HG03571 (cell line): ENCODE data around the gene POU3F1.

Experiments
- ATAC-seq: cut with Tn5 transposase; IDR thresholded peaks from one replicate; pipeline ENCODE4 v1.9.1; 2021; ENCODE audit not compliant: unreplicated experiment

Gene POU3F1

DNA sequence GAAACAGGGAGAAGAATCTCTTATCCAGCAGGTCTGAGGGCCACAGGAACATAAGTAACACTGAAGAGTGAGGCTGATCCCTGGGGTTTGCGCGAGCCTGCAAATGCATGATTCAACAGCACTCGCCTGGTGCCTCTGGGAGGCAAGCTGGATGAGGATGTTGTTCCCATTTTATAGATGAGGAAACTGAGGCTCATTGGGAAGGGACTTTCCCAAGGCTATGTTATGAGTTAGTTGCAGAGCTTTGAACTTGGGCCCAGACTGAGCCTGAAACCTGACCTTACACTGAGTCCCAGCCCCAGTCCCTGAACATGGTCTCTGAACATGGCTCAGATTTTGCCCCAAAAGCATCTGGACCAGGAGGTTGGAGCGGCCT lies 27.7 kb upstream of the POU3F1 start:
- ATAC-seq, result no peak

DNA sequence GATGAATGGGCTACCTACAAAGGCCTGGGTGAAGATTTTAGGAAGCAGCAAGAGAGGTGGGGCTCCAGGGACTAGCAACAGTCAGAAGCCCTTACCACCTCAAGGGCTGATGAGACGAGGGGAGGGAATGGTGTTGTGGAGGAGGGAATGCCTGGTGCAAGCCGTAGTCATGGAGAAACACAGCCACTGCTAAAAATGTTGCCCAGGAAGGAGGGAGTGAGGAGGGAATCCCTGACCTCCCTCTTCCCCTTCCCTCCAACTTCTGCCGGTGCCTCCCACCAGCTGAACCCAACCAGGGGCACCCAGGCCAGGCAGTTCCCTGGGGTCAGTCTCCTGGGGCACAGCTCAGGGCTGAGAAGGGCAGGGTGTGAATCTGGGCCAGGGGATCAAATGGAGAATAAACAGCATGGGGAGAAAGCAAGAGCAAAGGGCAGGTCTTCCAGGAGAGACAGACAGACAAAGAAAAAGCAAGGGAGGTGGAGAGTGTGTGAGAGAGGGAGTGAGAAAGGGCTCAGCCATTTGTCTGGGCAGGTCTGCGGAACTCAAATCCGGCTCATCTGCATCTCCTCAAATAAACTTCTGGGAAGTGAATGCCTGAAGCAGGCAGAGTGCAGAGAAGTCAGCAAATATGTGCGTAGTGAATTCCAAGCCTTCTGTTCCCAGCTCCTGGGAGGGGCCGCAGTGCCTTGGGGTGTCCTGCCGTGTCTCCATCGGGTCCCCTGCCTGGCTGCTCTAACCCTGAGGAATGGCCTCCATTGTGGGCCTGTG lies 27.1 kb upstream of the POU3F1 start:
- ATAC-seq, result no peak

GRCh38 chr1:38072858-38073257 lies 26.3 kb upstream of the POU3F1 start:
- no peak for ATAC-seq

GRCh38 chr1:38071312-38072256 lies 25.0 kb upstream of the POU3F1 start:
- ATAC-seq, result no peak

DNA sequence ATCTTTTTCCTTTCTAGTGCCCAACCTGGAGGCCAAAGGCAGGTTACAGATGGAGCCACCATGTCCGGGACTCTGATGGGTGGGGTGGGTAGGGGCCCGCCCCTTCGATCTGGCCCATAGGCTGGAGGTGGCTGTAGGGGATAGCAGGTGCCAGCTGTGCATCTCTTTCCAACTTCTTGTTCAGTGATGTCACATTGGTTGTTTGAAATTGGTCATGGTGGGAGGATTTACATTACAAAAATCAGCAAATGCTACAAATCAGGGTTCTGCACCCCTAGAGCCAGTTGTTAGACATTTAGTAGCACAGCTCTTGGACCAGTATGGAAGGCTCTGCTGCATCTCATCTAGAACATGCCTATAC lies 22.4 kb upstream of the POU3F1 start:
- ATAC-seq, result no peak

GRCh38 chr1:38068220-38068979 lies 21.8 kb upstream of the POU3F1 start:
- ATAC-seq, result no peak

DNA sequence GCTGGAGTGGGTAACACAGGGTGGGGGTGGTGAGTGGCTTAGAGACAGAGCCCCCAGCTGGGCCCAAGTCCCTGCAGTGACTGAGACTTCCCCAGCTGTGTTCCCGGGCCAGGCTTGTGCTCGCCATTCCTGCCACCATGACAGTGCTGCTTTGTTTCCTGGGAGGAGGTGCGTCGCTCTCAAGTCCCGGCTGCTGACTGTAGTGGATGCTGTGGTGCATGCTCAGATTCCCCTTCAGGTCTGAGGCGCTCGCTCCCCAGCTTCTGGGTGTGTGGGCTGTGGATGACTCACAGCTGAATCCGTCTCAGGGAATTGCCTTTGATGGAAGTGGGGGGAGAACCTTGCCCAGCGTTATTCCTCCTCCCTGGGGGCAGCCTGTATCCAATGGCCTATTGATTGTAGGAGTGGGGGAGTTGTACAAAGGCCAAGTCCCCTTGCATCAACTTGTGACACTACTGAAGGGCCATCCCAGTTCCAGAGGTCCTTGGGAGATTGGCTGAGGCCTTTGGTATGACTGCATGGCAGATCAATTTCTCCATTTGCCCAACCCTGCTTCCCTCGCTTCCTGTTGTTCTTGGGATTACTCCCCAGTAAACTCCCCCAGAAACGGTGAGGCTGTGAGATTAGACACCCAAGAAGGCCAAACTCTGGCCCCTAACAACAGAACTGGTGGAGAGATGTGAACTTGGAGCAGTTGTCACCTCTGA lies 17.8 kb upstream of the POU3F1 start:
- ATAC-seq, result no peak

DNA sequence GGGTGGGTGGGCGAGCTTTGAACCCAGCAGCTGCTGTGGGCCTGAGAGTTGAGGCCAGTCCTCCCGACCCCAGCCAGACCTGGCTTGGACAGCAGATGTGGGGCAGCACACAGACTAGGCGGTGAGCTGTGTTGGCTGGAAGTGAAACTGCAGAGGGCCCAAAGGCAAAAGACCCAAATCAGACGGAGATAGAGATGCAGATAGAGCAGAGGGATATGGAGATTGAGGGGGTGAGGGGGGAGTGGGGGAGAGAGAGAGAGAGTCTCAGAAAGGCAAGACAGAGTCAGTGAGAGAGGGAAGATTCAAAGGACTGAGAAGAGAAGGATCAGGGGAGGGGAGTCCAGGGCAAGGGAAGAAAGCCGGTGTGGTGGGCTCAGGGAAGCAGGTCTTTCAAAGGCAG lies 17.0 kb upstream of the POU3F1 start:
- ATAC-seq, result no peak

DNA sequence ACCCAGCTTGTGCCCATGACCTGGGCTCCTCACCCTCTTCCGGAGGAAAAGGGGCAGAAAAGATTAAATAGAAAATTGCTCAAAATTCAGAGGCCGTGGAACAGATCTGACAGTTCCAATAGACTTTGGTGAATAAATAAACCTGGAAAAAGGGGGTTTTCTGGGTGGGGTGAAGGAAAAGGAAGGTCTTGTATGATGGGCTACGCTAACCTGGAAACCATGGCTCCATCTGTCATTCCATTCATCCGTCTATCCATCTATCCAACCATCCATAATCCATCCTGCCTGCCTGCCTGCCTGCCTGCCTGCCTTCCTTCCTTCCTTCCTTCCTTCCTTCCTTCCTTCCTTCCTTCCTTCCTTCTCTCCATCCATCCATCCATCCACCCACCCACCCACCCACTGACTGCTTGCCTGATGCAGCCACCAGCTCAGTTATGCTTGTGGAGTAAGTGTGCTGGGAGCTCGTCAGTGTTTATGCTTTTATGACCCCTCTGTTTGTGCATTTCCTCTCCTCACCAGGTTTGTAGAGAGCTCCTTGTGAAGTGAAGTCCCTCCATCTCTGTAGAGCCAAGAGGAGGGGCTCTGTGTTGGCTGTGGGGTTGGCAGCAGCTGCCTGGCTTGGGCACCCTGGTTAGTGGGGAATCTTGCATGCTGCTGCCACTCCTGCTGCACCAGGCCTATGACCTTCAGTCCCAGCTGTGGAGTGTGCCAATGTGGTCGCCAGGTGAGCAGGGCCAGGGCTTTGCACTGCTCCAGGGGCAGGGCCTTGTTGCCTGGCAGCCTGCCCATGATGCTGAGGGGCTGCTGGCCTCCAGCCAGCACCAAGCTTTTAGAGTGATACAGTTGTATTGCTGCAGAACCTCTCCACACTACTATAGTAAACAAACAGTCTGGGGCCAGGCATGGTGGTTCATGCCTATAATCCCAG lies 16.0 kb upstream of the POU3F1 start:
- ATAC-seq, result no peak

DNA sequence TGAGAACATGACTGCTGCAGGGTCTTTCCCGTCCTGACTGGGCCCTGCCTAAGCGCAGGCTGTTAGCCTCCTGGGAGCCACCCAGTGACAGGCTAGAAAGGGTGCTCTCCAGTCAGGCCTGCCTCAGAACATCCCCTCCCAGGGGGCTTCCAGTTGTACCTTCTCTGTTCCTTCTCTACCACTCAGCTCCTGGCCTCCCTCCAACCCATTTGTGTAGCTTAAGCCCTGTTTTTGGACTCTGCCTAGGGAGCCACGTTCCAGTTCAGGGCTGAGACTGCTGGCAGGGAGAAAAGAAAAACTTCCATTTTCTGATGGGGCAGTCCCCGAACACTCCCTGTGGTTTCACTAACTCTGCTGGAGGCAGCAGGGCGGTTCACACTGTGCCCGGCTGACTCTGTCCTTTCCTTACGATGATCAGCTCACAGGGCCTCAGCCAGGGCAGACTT lies 15.3 kb upstream of the POU3F1 start:
- peak; percentile 60 for ATAC-seq

- ATAC-seq, result no peak
These were observed 14.7 kb upstream of the POU3F1 start for GRCh38 chr1:38061290-38061689.

- no peak for ATAC-seq
These were observed 13.9 kb upstream of the POU3F1 start for GRCh38 chr1:38060498-38060897.

DNA sequence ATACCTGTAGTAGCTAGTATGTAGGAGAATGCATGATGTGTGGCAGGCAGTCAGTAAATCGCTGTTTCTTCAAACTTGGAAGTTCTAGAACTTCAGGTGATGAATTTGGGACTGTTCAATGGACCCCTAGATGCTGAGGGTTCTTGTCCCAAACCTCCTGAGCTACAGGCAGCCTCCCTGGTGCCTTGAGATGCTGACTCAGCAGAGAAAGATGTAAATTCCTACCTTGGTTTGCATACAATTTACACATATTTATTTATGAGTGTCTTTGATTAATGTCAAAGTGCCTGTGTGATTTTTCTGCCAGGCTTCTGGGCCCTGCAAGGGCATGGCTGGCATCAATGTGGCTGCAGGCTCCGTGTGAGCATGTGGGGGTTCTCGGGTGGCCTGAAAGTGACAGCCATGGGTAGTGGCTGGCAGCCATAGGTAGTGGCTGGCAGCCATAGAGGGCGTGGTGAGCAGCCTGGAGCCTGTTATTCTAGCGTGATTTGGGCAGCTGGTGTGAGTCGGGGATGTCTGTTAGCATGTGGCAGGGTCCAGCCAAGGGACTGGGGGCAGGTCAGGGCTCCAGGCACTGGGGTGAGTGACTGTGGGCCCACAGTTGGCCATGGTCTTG lies 13.2 kb upstream of the POU3F1 start:
- no peak for ATAC-seq

DNA sequence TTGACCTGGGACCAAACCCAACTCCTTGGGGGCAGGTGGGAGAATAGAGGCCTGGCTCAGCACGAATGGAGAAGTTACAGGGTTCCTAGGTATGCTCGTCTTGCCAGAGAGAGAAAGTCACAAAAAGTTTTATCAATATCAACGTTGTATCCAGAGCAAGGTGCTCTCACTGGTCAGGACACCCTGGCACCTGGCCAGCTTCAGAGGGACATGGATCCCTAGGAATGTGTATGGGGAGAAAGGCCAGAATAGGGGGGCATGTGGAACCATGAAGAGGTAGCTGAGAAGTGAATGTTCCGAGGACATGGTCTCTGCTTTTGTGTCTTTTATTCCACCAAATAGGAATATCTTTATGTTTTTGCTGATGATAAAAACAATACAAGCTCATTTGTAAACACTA lies 9.4 kb upstream of the POU3F1 start:
- no peak for ATAC-seq

- no peak for ATAC-seq
These were observed 8.8 kb upstream of the POU3F1 start for GRCh38 chr1:38055398-38055797.

DNA sequence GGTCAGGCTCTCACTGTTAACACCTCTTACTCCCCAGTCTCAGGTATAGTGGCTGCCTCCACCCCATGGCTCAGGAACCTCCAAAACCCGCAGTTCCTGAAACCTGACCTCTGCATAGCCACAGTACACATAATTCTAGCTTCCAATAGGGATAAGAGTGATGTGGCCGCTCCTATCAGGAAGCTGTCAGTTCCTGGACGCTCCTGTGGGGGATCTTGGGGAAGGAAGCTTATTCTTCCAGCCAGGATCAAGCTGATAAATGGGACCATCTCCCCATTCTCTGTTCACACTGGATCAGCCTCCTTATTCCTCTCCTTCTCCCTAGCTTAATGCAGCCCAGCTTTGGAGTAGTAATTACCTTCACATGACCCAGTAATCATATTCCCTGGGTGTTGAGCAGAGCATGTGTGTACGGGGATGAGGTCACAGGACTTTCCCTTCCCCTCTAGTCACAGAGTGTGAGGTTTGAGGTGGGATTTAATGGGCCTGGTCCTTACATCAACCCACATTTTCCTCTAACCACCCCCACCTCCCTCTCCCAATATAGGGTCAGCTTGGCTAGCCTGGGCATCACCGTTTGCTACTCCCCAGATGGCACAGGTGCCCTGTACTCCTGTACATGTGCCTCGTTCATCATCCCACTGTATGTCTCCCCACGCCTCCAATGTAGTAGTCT lies 7.0 kb upstream of the POU3F1 start:
- no peak for ATAC-seq

DNA sequence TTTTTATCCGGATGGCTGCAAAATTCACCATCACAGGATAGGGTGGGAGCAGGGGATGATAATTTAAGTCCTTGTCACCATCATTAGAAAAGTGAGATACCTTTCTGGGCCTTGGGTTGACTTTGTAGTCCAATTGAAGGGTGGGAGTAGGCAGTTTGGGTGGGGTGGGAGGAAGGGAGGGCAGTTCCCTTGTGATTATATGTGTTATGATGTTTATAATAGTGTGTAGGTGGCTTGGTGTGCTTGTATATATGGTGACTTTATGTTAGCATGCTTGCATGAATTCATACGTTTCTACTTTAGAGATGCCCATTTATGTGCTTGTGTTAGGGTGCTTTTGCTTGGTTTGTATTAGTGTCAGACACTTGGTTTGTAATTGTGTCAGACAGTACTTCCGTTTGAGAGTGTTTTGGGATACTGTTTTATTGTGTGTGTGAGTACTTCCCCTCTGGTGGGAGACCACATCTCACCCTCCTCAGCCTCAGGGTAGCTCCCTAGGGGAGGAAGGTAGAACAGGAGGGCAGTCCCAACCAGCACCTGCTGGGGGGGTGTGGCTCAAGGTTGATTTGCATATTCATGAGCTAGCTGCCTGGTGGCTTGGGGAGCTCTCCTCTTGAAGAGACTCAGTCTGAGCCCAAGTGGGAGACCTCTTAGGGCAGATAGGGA lies 6.3 kb upstream of the POU3F1 start:
- peak; percentile 53 for ATAC-seq

GRCh38 chr1:38051079-38051543 lies 4.5 kb upstream of the POU3F1 start:
- no peak for ATAC-seq
